Trophoblast cell (in vitro differentiated cells and primary cell): ENCODE results near the gene GABRG3.

ENCODE experiments used
- DNase-seq, 2 donors: peaks; one replicate each; pipeline ENCODE4 v3.0.0-alpha.2; 2016
- H2AFZ ChIP-seq: 2 replicates; pipeline ENCODE4 v1.6.1; 2013; ENCODE audit warnings: low read length, moderate library complexity, mild to moderate bottlenecking; ENCODE audit not compliant: insufficient read depth, poor library complexity
- H2AK5ac ChIP-seq: 2 replicates; pipeline ENCODE4 v1.6.1; 2013; ENCODE audit warnings: mild to moderate bottlenecking, low read length
- H2BK120ac ChIP-seq: 2 replicates; pipeline ENCODE4 v1.6.1; 2013; ENCODE audit warnings: low read length, mild to moderate bottlenecking, moderate library complexity; ENCODE audit not compliant: insufficient read depth, poor library complexity
- H2BK12ac ChIP-seq: 2 replicates; pipeline ENCODE4 v1.6.1; 2013; ENCODE audit warnings: mild to moderate bottlenecking, low read length, moderate library complexity
- H2BK5ac ChIP-seq: 2 replicates; pipeline ENCODE4 v1.6.1; 2013; ENCODE audit warnings: low read length, low read depth, moderate library complexity, mild to moderate bottlenecking; ENCODE audit not compliant: poor library complexity
- H3K14ac ChIP-seq: 2 replicates; pipeline ENCODE4 v1.6.1; 2013; ENCODE audit warnings: mild to moderate bottlenecking, low read length
- H3K18ac ChIP-seq: 2 replicates; pipeline ENCODE4 v1.6.1; 2013; ENCODE audit warnings: mild to moderate bottlenecking, low read length
- H3K23ac ChIP-seq: 2 replicates; pipeline ENCODE4 v1.6.1; 2013; ENCODE audit warnings: low read length
- H3K27ac ChIP-seq: 2 replicates; pipeline ENCODE4 v1.5.1; 2013; ENCODE audit warnings: low read depth, mild to moderate bottlenecking, inconsistent platforms, low read length, moderate library complexity
- H3K27me3 ChIP-seq: 2 replicates; pipeline ENCODE4 v1.6.1; 2013; ENCODE audit warnings: inconsistent platforms, mild to moderate bottlenecking, low read length, moderate library complexity; ENCODE audit not compliant: insufficient read depth
- H3K36me3 ChIP-seq, 2 experiments: 1 replicate in 1 of 2; 2 replicates in 1 of 2; pipeline ENCODE4 v1.6.1; 2013; ENCODE audit warnings: low read length in 2 of 2, mild to moderate bottlenecking in 2 of 2, moderate library complexity in 1 of 2; ENCODE audit not compliant: insufficient read depth in 2 of 2, control insufficient read depth in 1 of 2
- H3K4ac ChIP-seq: 2 replicates; pipeline ENCODE4 v1.6.1; 2013; ENCODE audit warnings: low read depth, mild to moderate bottlenecking, low read length, moderate library complexity
- H3K4me1 ChIP-seq, 2 experiments: 1 replicate in 1 of 2; 2 replicates in 1 of 2; pipeline ENCODE4 v1.6.1; 2013; ENCODE audit warnings: low read length in 2 of 2, mild to moderate bottlenecking in 2 of 2, moderate library complexity in 1 of 2; ENCODE audit not compliant: insufficient read depth in 2 of 2, control insufficient read depth in 1 of 2
- H3K4me2 ChIP-seq: 2 replicates; pipeline ENCODE4 v1.6.1; 2013; ENCODE audit warnings: inconsistent platforms, mild to moderate bottlenecking, low read length, moderate library complexity
- H3K4me3 ChIP-seq: 2 replicates; pipeline ENCODE4 v1.5.1; 2013; ENCODE audit warnings: mild to moderate bottlenecking, low read depth, low read length, inconsistent platforms
- H3K79me1 ChIP-seq: one replicate; pipeline ENCODE4 v1.6.1; 2013; ENCODE audit warnings: low read length
- H3K79me2 ChIP-seq: 2 replicates; pipeline ENCODE4 v1.6.1; 2013; ENCODE audit warnings: low read length, mild to moderate bottlenecking; ENCODE audit not compliant: control insufficient read depth, insufficient read depth, poor library complexity
- H3K9ac ChIP-seq: 2 replicates; pipeline ENCODE4 v1.6.1; 2013; ENCODE audit warnings: mild to moderate bottlenecking, low read length
- H3K9me3 ChIP-seq: 2 replicates; pipeline ENCODE4 v1.6.1; 2013; ENCODE audit warnings: low read depth, mild to moderate bottlenecking, control low read depth, inconsistent platforms, low read length; ENCODE audit not compliant: insufficient read depth
- H4K12ac ChIP-seq: 2 replicates; pipeline ENCODE4 v1.6.1; 2013; ENCODE audit warnings: low read depth, mild to moderate bottlenecking, low read length, moderate library complexity
- H4K8ac ChIP-seq: 2 replicates; pipeline ENCODE4 v1.6.1; 2013; ENCODE audit warnings: low read depth, mild to moderate bottlenecking, low read length, moderate library complexity
- H4K91ac ChIP-seq: one replicate; pipeline ENCODE4 v1.6.1; 2013; ENCODE audit warnings: low read depth, mild to moderate bottlenecking, low read length, moderate library complexity
- WGBS: extraction: QIAGEN DNeasy Blood & Tissue Kit; methylation state at CpG from one replicate; pipeline ENCODE4 v1.1.7; 2013; ENCODE audit warnings: missing lambda C conversion rate; ENCODE audit not compliant: insufficient read length, insufficient coverage; ENCODE audit errors: extremely low coverage; 5-methylcytosine and 5-hydroxymethylcytosine counted together

GABRG3 gene

GRCh38 chr15:27486051-27486450, 515.1 kb downstream of the GABRG3 start:
- Histone ChIP-seq H3K79me2 (no peaks in the 10 kb centered on the region), H3K4ac (no peak overlapping the region), H3K9ac (no peak overlapping the region), H3K4me3 (no peak overlapping the region), H3K9me3 (no peaks in the 10 kb centered on the region), H3K79me1 (no peaks in the 10 kb centered on the region), H2BK5ac (no peak overlapping the region), H3K36me3 (no peaks in the 10 kb centered on the region), H3K4me1 (peaks cover 0 to 2% of the 10 kb centered on the region in 2 experiments), H2AK5ac (no peak overlapping the region), H3K27ac (no peak overlapping the region), H3K4me2 (no peak overlapping the region), H4K12ac (no peak overlapping the region), H2AFZ (no peak overlapping the region), H3K23ac (no peak overlapping the region), H3K27me3 (no peaks in the 10 kb centered on the region), H2BK12ac (no peak overlapping the region), H3K18ac (no peak overlapping the region), H3K14ac (no peak overlapping the region), H2BK120ac (no peak overlapping the region), H4K91ac (no peak overlapping the region), H4K8ac (no peak overlapping the region)
- no peak for DNase-seq
- no CpG with 5 or more reads among the region's 6 CpGs for WGBS

- no peaks in the 10 kb centered on the region for H3K27me3 ChIP-seq
- H3K9me3 ChIP-seq = no peaks in the 10 kb centered on the region
- DNase-seq = no peak
- H4K91ac ChIP-seq = no peak overlapping the region
- no peak overlapping the region for H2AFZ ChIP-seq
- no peaks in the 10 kb centered on the region for H3K79me2 ChIP-seq
- H3K4me2 ChIP-seq = no peak overlapping the region
- no peak overlapping the region for H3K4ac ChIP-seq
- H2BK5ac ChIP-seq = no peak overlapping the region
- H3K14ac ChIP-seq = no peak overlapping the region
- H2AK5ac ChIP-seq = no peak overlapping the region
- H3K4me1 ChIP-seq = peaks cover 0 to 2% of the 10 kb centered on the region in 2 experiments
- no peak overlapping the region for H4K8ac ChIP-seq
- H2BK12ac ChIP-seq = no peak overlapping the region
- no peaks in the 10 kb centered on the region for H3K79me1 ChIP-seq
- H4K12ac ChIP-seq = no peak overlapping the region
- no peak overlapping the region for H3K4me3 ChIP-seq
- H3K9ac ChIP-seq = no peak overlapping the region
- no peak overlapping the region for H3K23ac ChIP-seq
- H3K36me3 ChIP-seq = no peaks in the 10 kb centered on the region
- WGBS = no CpG with 5 or more reads among the region's 6 CpGs
- no peak overlapping the region for H3K27ac ChIP-seq
- H2BK120ac ChIP-seq = no peak overlapping the region
- no peak overlapping the region for H3K18ac ChIP-seq
These were observed 516.0 kb downstream of the GABRG3 start for GRCh38 chr15:27486683-27487647.

- Histone ChIP-seq H3K4me2 (no peak overlapping the region), H2AFZ (no peak overlapping the region), H4K12ac (no peak overlapping the region), H4K91ac (no peak overlapping the region), H3K4ac (no peak overlapping the region), H2BK12ac (no peak overlapping the region), H3K27ac (no peak overlapping the region), H3K36me3 (no peaks in the 10 kb centered on the region), H3K79me1 (no peaks in the 10 kb centered on the region), H4K8ac (no peak overlapping the region), H3K23ac (no peak overlapping the region), H3K9ac (peak overlapping the region; percentile 12), H2BK5ac (no peak overlapping the region), H3K27me3 (no peaks in the 10 kb centered on the region), H3K4me3 (no peak overlapping the region), H3K4me1 (peaks cover 0 to 2% of the 10 kb centered on the region in 2 experiments), H2AK5ac (no peak overlapping the region), H3K14ac (no peak overlapping the region), H3K18ac (no peak overlapping the region), H3K79me2 (no peaks in the 10 kb centered on the region), H3K9me3 (no peaks in the 10 kb centered on the region), H2BK120ac (no peak overlapping the region)
- no CpG with 5 or more reads among the region's 11 CpGs for WGBS
- no peak for DNase-seq
These were observed 516.9 kb downstream of the GABRG3 start for GRCh38 chr15:27487846-27488245.

GRCh38 chr15:27490867-27491595, 520.0 kb downstream of the GABRG3 start:
- H2AFZ ChIP-seq = no peak overlapping the region
- H4K91ac ChIP-seq = no peak overlapping the region
- H3K27me3 ChIP-seq = no peaks in the 10 kb centered on the region
- H4K8ac ChIP-seq = no peak overlapping the region
- no peak overlapping the region for H3K9ac ChIP-seq
- no peak overlapping the region for H2AK5ac ChIP-seq
- H3K4ac ChIP-seq = no peak overlapping the region
- H3K79me2 ChIP-seq = no peaks in the 10 kb centered on the region
- H3K36me3 ChIP-seq = no peaks in the 10 kb centered on the region
- H2BK120ac ChIP-seq = no peak overlapping the region
- H3K18ac ChIP-seq = no peak overlapping the region
- DNase-seq = no peak
- no peaks in the 10 kb centered on the region for H3K9me3 ChIP-seq
- no peak overlapping the region for H2BK12ac ChIP-seq
- no CpG with 5 or more reads among the region's 12 CpGs for WGBS
- H3K27ac ChIP-seq = no peak overlapping the region
- no peak overlapping the region for H4K12ac ChIP-seq
- H3K14ac ChIP-seq = no peak overlapping the region
- no peak overlapping the region for H3K23ac ChIP-seq
- peaks cover 0 to 2% of the 10 kb centered on the region in 2 experiments for H3K4me1 ChIP-seq
- H3K79me1 ChIP-seq = no peaks in the 10 kb centered on the region
- no peak overlapping the region for H3K4me2 ChIP-seq
- no peak overlapping the region for H3K4me3 ChIP-seq
- H2BK5ac ChIP-seq = no peak overlapping the region
